Measurements from ENCODE around the gene ANKRD63.

ANKRD63 gene

DNA sequence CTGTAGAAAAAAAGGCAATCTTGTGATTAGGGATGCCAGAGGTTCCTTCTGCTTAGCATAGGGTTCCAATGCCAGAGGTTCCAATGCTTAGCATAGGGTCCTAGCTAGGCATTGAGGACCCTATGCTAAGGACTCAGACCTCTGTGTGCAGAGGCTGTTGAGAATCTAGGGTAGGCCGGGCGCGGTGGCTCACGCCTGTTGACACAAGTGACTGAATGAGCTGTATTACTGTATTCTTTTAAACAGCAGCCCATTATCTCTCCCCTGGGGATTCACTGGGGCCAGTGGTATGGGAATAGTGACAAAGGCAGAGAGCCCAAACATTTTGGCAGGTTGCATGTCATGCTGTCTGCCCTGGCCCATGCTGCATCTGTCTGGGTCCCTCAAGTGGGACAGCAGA, 27.8 kb downstream of the ANKRD63 start:
- DNase-seq (ENCODE audit: low read depth in 2 of 2), result no peak
- H3K4me3 ChIP-seq (replicated peaks in 1 of 2; ENCODE audit: low read depth in 2 of 2, low read length in 2 of 2), result no peak overlapping the region
- TF ChIP-seq, protein P1, sequence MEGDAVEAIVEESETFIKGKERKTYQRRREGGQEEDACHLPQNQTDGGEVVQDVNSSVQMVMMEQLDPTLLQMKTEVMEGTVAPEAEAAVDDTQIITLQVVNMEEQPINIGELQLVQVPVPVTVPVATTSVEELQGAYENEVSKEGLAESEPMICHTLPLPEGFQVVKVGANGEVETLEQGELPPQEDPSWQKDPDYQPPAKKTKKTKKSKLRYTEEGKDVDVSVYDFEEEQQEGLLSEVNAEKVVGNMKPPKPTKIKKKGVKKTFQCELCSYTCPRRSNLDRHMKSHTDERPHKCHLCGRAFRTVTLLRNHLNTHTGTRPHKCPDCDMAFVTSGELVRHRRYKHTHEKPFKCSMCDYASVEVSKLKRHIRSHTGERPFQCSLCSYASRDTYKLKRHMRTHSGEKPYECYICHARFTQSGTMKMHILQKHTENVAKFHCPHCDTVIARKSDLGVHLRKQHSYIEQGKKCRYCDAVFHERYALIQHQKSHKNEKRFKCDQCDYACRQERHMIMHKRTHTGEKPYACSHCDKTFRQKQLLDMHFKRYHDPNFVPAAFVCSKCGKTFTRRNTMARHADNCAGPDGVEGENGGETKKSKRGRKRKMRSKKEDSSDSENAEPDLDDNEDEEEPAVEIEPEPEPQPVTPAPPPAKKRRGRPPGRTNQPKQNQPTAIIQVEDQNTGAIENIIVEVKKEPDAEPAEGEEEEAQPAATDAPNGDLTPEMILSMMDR (IDR thresholded peaks at IDR 0.05; ENCODE audit: low read depth, low read length), result no peak

DNA sequence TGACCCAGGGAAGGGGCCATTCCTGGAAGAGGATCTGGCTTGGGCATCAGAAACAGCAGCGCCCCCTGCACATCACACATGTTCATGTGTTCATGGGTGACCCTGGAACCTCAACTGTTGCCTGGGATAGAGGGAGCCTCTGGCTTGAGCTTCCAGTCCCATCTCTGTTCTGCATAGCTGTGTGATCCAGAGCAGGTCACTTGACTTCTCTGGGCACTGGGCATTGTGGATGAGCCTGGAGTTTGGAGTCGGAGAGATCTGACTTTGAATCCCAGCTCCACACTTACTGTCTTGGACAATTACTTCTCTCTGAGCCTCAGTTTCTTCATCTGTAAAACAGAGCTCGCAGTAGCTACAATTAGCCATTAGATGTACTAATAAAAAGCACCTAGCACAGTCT, 28.4 kb downstream of the ANKRD63 start:
- no peak for DNase-seq (ENCODE audit: low read depth in 2 of 2)
- TF ChIP-seq, protein P1 (IDR thresholded peaks at IDR 0.05; ENCODE audit: low read depth, low read length), result no peak
- no peak overlapping the region for H3K4me3 ChIP-seq (replicated peaks in 1 of 2; ENCODE audit: low read depth in 2 of 2, low read length in 2 of 2)

DNA sequence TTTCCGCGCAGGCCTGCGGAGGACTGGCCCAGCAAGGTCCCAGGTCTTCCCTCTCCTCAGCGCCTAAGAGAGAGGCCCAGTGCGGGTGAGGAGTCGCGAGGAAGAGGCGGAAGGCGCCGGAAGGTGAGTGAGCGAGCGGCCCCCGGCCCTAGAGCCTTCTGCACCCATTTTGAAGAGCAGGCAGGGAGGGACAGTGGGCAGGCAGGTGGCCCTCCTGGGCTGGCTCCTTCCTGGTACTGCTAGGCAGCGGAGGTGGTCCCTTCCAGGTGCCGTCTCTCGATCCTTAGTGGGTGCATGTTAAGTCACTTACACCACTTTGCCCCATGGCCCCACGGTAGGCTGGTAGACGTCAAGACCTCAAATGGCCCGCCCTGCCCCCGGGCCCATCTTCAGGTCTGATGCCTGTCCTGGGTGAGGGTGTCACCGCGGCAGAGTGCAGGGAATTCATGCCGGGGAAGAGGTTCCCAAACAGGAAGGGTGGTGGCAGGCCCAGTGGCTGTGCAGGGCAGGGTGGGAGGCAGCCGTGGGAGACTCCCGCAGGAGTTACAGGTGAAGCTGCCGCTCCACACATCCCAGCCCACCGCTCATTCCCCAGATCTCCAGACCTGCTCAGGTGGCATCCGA, 29.6 kb downstream of the ANKRD63 start:
- no peak for DNase-seq (ENCODE audit: low read depth in 2 of 2)
- peak overlapping the region; percentile 39 to 41 for H3K4me3 ChIP-seq (replicated peaks in 1 of 2; ENCODE audit: low read depth in 2 of 2, low read length in 2 of 2)
- TF ChIP-seq, protein P1 (IDR thresholded peaks at IDR 0.05; ENCODE audit: low read depth, low read length), result no peak

DNA sequence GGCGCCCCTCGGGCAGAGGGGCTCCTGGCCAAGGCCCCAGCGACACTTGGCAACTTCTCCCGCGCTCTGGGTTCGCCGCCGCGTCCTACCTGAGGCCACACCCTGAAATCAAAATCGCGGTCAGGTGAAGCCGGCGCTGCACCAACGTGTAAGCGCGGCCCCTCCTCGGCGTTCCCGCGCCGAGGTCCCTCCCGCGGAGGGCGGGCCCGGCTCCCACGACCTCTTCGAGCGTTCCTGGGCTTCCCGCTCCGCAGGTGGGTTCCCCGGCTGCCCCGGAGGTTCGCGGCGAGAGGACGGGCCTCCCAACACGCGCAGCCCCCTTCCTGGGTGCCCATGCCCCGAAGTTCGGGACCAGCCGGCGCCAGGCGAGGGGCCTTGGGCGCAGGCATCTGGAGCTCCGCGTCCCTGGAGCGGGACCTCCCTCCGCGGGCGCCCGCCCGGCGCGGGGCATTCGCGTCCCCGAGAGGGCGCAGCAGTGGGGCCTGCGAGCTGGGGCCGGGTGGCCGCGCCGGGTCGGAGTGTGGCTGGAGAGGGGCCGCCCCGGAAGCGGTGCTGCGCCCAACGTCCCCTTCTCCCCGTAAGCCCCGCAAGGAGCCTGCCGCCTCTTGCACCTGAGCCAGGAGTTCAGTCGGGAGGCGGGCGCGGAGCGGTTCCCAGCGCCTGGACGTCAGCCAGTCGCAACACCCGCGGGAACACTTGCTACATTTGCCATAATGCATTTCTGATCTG, 30.3 kb downstream of the ANKRD63 start:
- peak overlapping the region; percentile 39 to 41 for H3K4me3 ChIP-seq (replicated peaks in 1 of 2; ENCODE audit: low read depth in 2 of 2, low read length in 2 of 2)
- TF ChIP-seq, protein P1 (IDR thresholded peaks at IDR 0.05; ENCODE audit: low read depth, low read length), result no peak
- DNase-seq (ENCODE audit: low read depth in 2 of 2), result peak in 1 of 2 donors; percentile 27

DNA sequence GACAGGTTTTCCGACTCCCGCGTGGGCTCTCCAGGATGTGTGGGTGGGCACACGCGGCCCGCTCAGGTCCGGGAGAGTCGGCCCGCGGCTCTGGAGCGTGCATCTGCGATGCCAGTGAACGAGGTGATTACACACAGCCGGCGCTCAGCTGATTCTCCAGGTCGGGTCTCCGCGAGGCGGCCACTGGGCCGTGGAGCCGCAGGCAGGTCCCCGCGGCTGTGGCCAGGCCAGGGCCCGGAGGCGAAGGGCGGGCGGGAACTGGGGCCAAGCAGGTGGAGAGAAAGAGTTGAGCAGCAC, 30.8 kb downstream of the ANKRD63 start:
- no peak for DNase-seq (ENCODE audit: low read depth in 2 of 2)
- TF ChIP-seq, protein P1 (IDR thresholded peaks at IDR 0.05; ENCODE audit: low read depth, low read length), result no peak
- H3K4me3 ChIP-seq (replicated peaks in 1 of 2; ENCODE audit: low read depth in 2 of 2, low read length in 2 of 2), result peak overlapping the region in 1 of 2 donors; percentile 41

DNA sequence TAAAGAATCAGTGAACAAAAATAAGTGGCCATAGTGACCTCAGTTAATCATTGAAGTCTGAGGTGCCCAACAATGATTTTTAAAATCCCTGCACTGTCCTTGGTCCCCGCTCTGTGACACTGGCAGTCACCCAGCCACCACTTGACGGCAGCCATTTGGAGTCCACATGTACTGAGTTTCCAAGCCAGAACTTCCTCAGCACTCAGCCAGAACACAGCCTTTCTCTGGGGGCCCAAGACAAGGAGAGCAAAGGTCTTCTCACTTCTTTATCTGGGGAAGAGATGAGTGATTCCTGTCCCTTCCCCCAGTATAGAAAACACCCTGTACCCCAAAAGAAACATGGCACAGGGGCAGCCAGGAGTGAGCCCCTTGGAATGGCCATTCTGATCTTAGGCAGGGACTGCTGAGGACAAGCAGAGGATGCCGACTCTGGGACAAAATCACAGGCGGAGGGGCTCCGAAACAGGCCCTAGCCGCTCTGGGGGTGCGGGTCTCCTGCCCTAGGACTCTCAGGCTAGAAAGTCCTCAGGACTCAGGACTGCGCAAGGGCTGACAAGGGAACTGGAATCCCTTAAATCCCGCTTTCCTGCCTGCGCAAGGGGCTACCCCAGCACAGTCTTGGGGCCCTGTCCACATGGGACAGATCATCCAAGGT, 31.3 kb downstream of the ANKRD63 start:
- DNase-seq (ENCODE audit: low read depth in 2 of 2), result no peak
- TF ChIP-seq, protein P1 (IDR thresholded peaks at IDR 0.05; ENCODE audit: low read depth, low read length), result no peak
- no peak overlapping the region for H3K4me3 ChIP-seq (replicated peaks in 1 of 2; ENCODE audit: low read depth in 2 of 2, low read length in 2 of 2)

All from cardiac fibroblast (primary cell).